ENCODE measurements around the gene POLA2.

DNA sequence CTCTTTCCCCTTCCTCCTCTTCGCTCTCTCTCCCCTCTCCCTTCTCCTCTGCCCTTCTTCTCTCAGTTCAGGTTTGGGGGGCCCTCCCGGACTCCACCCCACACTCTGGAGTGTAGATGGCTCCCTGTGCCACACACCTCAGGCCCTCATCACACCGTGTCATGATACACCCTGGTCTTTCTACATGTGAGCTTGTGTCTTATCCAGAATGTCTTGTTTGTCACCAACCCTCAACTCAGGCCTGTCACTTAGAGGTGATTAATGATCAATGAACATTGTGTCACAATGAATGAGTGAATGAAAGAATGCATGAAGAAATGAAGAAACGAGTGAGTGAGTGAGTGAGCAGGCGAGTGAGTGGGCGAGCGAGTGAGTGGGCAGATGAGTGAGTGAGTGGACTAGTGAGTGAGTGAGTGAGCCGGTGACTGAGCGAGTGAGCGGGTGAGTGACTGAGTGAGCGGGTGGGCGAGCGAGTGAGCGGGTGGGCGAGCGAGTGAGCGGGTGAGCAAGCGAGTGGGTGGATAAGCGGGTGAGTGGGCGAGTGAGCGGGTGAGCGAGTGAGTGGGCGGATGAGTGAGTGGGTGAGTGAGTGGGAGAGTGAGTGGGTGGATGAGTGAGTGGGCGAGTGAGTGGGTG lies 46.2 kb upstream of the POLA2 start:
- TF ChIP-seq, protein P1, sequence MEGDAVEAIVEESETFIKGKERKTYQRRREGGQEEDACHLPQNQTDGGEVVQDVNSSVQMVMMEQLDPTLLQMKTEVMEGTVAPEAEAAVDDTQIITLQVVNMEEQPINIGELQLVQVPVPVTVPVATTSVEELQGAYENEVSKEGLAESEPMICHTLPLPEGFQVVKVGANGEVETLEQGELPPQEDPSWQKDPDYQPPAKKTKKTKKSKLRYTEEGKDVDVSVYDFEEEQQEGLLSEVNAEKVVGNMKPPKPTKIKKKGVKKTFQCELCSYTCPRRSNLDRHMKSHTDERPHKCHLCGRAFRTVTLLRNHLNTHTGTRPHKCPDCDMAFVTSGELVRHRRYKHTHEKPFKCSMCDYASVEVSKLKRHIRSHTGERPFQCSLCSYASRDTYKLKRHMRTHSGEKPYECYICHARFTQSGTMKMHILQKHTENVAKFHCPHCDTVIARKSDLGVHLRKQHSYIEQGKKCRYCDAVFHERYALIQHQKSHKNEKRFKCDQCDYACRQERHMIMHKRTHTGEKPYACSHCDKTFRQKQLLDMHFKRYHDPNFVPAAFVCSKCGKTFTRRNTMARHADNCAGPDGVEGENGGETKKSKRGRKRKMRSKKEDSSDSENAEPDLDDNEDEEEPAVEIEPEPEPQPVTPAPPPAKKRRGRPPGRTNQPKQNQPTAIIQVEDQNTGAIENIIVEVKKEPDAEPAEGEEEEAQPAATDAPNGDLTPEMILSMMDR (IDR thresholded peaks at IDR 0.05): no peak
- no peak for TF ChIP-seq ZFX (IDR thresholded peaks at IDR 0.05; ENCODE audit: borderline replicate concordance)
